NCI-H1105 treated with DMSO at 0.1 percent for 48 hours (cell line): ENCODE results near the gene MEGF8.
A peak's percentile ranks its signal among the peaks of the same experiment; 100 is the strongest.

Source experiments
- DNase-seq: peaks from one replicate; lab custom pipeline; 2025; lab: John Stamatoyannopoulos, UW

MEGF8 gene, protein sequence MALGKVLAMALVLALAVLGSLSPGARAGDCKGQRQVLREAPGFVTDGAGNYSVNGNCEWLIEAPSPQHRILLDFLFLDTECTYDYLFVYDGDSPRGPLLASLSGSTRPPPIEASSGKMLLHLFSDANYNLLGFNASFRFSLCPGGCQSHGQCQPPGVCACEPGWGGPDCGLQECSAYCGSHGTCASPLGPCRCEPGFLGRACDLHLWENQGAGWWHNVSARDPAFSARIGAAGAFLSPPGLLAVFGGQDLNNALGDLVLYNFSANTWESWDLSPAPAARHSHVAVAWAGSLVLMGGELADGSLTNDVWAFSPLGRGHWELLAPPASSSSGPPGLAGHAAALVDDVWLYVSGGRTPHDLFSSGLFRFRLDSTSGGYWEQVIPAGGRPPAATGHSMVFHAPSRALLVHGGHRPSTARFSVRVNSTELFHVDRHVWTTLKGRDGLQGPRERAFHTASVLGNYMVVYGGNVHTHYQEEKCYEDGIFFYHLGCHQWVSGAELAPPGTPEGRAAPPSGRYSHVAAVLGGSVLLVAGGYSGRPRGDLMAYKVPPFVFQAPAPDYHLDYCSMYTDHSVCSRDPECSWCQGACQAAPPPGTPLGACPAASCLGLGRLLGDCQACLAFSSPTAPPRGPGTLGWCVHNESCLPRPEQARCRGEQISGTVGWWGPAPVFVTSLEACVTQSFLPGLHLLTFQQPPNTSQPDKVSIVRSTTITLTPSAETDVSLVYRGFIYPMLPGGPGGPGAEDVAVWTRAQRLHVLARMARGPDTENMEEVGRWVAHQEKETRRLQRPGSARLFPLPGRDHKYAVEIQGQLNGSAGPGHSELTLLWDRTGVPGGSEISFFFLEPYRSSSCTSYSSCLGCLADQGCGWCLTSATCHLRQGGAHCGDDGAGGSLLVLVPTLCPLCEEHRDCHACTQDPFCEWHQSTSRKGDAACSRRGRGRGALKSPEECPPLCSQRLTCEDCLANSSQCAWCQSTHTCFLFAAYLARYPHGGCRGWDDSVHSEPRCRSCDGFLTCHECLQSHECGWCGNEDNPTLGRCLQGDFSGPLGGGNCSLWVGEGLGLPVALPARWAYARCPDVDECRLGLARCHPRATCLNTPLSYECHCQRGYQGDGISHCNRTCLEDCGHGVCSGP (N-terminal part only)

DNA sequence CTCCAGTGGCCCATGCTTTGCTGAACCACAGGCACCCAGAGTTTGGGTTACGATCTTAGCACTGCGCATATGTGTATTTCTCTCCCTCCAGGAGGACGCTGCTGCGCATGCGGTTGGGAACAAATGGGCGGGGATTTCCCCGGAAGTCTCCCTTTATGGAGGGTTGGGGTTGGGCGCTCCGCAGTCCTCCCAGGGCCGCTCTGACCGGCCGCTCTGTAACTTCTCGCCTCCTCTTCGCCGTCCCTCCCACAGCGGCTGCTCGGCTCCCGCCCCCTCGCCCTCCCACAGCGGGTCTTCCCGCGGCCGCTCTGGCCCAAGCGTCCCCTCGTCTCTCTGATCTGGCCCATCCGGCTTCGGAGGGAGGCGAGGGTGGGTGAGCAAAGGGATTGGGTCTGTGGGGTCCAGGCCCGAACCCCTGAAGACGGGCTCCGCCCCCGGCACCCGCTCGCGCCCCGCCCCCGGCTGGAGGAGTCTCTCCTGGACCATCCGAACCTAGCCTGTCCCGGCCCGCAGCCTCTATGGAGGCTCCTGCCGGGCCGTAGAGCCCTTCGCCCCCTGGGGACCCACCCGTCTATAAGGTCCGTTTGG, at the start of gene MEGF8:
TSS of gene MEGF8 (plus strand) at position 328 of the 588 bp plus-strand sequence. CDS start 609 bp downstream, outside the sequence.
- peak; percentile 99 for DNase-seq

DNA sequence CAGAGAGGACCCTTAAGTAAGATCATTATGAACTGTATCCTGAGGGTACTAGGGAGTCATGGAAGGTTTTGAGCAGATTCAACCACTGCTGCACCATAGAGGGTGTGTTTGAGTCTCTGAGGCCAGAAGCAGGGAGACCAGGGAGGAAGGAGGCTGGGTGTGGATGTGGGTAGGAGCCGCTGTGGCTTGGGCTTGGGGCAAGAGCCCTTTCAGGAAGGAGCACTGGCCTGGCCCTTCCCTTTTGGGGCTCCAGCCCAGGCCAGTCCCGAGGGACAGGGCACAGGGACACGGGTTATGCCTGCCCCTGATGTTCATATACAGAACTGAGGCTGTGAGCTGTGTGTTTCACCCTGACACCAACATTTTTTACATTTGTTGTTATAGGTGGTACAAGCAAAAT, 49.2 kb upstream of the MEGF8 start:
- no peak for DNase-seq

DNA sequence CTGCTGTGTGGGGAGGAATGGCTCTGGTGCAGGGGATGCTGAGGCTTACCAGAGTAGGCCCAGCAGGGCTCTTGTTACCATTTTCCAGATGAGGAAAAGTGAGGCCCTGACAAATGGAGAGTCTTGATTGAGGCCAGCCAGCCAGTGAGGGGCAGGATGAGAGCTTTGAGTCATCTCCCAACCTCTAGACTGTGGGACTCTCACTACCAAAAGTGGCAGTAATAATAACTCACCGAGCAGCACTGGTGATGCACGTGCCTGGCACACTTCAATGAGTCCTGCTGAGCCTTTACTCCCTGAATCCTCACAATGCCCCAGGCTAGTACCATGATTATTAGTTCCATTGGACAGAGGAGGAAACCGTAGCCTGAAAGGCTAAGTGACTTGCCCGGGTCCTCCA, 48.6 kb upstream of the MEGF8 start:
- no peak for DNase-seq

DNA sequence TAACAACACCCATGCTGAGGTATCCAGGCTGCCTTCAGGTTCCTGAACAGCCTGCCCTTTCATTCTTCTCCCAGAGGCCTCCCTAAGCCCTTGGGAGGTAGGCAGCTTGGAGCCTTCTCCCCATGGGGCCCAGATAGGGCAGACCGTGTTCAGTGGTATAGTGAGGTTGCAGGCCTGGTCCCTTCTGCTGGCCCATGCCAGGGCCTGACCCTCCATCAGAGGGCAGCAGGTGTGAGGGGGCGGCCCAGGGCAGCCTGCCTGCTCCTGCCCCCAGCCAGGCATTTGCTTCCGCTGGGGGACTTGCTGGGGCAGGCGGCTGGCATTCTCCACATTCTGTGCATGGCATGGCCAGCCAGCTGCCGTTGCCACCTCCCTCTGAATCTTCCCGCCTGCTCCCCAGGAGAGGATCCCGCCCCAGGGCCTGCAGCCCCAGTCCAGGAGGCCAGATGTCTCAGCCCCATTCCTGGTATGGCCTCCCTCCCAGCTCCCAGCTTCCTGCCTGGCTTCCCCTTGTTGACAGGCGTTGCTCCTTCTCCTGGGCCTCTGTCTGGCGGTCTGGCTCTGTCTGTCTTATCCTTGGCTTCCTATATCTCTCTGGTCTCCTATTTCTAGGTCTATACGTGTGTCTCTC, 47.5 kb upstream of the MEGF8 start:
- no peak for DNase-seq

DNA sequence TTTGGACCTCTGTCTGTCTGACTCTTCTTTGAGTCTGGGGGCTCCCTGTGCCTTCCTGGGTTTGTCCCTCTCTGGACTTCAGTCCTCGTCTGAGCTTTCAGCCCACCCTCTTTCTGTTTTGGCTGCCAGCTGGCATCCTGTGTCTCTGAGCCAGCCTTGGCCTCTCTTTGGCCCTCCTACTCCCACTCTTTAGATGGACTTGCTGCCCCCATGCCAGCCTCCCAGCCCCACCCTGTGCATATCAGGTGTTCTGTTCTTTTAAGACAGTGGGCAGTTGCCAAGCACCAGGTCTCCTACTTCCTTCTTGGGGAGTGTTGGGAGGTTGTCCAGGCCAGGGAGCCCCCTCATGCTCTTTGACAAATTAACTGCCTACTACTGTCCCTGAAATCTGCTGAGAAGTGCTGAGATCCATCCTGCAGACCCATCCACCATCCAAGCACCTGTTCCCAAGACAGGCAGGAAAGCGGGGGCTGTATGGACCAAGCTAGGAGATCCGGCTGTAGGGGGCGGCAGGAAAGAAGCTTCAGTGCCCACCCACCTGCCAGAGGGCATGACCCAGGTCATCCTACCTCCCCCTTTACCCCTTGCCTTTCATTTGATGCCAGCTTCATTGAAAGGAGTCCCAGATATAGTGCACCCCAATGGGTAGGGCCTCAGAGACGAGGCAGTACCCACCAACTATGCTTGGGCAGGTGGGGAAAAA, 46.8 kb upstream of the MEGF8 start:
- DNase-seq, result no peak

DNA sequence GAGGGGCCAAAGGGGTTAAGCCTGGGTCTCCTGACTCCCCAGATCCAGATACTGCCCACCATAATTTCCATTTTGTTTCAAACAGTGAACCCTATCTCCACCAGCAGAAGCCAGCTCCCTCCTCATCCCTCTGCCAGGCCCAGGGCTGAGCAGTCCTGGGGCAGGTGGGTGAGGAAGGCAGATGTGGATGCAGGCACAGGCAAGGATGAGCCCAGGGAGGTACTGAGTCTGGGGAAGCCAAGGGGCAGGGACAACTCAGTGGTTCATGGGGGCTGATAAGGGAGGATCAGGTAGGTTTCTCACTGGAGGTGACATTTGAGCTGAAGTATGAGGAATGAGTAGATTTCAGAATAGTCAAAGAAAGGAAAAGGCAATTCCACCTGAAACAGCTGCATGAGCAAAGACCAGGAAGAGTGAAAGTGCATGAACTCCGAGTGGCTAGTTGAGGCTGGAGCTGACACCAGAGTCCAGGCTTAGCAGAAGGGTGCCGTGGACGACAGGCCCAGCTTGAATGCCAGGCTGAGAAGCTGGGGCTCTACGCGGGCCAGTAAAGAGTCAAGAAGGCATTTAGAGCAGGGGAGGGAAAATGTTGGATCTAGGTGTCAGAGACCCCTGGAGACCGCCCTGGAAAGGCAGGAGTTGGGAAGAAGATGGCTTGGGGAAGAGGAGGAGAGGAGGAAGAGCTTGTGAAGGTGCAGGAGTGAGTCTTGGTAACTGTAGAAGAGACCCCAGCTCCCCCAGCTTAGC, 46.1 kb upstream of the MEGF8 start:
- DNase-seq, result no peak

DNA sequence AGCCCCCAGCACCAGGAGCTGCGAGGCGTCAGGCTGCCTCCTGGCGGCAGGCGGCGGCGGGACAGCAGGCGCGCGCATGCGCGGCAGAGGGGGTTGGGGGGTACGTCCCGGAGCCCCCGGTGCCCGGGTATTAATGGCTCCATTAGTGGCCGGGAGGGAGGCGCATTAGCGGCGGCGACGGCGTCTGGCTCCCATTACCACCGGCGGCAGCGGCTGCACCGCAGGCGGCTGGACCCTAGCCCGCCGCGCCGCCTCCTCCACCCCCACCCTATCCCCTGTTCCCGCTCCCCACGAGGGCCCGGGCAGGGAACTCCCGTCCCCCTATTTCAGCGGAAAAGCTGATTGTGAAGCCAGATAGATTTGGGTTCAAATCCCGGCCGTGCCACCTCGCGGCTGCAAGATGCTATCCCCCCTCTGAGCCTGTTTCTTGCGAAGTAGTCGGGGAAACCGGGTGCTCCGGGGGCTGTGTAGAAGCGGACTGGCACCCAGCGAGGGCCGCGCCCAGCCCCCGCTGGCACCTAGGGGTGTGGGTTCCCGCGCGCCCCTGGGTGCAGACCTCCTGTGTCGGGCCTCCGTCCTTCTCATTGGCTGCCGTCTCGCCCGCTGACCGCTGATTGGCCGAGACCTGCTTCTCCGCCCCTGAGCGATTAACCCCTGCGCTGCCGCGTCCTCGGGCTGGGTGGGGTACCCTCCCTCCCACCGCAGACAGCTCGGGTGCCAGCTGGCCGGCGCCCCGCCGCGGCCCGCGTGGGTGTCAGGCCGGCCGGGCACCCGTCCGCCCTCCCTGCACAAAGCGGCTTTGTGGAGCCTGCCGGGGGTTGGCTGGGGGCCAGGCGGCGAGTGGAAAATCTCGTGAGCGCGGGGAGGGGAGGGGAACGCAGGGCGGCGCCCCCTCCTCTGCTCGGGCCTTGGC, 45.3 kb upstream of the MEGF8 start:
- peak; percentile 94 for DNase-seq

DNA sequence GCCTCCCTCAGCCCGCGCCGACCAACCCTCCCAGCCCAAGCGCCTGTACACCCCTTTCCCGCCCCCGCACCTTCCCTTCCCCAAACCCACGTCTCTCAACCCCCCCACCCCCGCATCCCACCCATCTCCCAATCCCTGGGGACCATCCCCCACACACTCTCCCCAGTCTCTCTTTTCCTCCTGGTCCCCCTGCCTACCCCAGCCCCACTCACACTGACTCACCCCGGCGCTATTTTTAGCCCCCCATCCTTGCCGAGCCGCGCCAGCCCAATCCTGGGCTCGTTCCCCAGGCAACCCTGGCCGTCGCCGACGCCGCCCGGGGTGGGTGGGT, 44.7 kb upstream of the MEGF8 start:
- no peak for DNase-seq

DNA sequence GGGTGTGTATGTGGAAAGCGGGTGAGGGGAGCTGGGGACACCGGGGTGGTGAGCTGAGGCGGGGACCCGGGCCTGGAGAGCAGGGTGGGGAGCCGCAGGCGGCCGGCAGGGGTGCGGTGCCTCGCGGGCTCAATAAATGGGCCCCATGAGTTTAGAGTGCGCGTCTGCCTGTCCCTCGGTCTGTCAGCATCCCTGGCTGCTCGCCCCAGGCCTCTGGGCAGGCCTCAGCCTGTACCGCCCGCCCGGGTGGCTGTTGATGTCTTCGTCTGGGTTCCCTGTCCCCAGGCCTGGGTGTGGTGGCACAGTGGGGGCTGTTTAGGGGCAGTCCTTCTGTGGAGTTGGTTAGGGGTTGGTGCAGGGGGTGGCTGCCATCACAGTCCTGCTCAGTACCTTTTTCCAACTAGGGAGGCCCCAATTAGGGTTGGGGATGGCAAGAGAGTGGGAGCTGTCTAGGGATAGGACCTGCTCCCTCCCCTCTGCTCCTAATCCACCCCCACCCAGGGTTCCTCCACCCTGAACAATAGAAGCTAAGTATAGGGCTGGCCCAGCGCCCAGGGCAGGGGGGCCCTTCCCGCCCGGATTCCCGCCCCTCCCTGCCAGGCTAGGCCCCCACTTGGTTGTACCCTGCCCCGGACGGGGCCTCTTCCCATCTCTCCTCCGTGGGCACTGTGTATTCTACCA, 44.1 kb upstream of the MEGF8 start:
- DNase-seq, result peak; percentile 66

DNA sequence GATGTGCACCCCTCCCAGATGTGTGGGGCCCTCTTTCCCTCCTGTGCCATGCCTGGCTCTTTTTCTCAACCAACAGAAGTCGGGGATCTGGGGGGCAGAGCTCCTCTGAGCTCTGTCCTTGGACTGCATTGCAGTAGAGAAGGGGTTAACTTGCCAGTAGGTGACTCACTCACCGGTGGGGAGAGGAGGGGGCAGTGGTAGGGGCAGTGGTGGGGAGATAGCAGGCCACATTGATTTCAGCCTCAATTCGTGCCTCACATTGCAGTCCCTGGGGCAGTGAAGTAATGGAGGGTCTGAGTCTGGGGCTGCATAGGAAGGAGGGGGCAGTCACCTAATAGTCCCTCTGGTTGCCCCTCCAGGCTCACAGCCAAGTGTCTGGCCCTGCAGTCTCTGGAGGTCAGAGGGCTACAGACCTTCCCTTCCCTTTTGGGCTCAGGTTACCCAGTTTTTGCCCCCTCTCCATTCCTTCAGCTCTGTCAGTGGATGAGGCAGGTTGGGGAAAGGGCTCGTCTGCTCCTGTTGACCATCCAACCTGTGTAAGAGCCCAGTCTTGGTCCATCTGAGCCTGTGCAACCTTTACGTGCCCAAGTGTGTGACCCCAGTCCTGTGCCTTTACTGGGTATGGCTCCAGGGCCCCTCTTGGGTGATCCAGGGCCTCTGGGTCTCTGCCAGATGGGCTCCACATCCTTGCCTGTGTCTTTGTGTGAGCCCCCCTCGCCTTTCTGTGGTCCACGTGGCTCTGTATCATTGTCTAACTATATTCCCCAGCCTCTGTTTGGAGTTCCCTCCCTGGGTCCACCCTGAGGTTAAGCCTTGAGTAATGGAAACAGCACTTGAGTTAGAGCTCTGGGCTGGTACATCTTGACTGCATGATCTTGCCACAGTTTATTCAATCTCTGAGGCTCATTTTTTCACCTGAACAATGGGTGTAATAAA, 43.3 kb upstream of the MEGF8 start:
- DNase-seq, result no peak

DNA sequence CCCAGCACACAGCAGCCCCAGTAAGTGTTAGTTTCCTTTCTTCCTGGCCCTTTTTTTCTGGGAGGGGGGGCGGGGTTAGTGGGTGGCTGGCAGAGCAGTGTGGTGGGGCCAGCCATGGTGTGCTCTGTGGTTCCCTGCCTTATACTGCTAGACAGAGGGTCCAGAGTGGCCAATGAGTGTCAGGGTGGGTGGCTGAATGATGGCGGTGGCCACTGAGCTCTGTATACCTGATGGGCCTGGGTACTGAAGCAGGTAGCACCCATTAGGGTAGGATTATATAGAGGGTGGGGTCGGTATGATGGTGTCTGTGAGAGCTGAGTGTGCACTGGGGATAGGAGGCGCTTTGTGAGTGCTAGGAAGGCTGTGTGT, 42.6 kb upstream of the MEGF8 start:
- no peak for DNase-seq

DNA sequence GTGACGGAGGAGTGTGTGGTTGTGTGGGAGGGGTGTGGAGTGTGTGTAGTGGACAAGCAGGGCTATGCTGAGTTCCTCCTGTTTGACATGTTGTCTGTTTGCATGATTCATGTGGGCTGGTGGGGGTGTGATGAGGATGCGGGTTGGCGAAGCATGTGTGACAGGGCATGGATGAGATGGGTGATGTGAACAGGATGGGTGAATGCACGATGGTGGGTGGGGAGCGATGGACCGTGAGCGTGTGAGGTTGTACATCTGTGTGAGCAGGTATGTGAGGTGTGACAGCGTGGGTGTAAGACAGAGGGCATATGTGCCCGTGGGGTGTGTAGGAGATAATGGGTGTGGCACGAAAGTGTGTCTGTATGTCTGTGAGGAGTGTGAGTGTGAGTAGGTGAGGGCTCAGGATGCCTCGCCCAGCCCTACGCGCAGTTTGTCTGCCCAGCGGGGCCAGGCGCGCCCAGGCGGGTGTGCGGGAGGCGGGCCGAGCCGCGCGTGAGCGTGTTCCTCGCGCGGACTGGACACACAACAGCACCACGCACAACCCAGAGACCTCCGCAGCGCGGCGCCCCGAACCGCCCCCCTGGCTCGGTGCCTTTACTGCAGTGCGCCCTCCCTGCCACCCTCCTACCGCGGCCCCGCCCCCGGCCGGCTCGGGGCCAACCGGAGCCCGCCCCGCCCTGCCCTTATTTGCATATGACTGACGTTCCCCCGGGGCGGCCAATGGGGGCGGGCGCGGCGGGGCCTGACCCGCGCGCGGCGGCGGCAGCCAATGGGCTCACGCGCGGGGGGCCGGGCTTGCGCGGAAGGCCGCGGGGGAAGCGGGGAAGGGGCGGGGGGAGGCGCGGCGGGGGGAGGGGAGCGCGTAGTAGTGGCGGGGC, 42.0 kb upstream of the MEGF8 start:
- DNase-seq, result peak; percentile 88

DNA sequence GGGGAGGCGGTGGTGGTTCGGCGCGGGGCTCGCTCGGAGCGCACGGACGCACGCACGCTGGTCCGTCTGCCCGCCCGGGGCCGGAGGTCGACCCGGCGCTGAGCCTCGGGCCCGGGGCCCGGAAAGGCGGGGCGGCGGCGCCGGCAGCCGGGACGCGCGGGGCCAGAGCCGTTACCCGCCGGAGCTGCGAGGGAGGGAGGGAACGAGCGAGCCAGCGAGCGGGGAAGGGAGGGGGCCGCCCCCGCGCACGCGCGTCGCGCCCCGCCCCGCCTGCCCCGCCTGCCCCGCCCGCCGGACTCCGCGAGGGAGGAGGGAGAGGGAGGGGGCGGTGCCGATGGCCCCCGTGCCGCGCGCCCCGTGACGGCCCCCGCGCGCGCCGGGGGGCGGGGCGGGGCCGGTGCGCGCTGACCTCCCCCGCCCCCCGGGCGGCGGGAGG, 41.4 kb upstream of the MEGF8 start:
- DNase-seq, result peak; percentile 59

DNA sequence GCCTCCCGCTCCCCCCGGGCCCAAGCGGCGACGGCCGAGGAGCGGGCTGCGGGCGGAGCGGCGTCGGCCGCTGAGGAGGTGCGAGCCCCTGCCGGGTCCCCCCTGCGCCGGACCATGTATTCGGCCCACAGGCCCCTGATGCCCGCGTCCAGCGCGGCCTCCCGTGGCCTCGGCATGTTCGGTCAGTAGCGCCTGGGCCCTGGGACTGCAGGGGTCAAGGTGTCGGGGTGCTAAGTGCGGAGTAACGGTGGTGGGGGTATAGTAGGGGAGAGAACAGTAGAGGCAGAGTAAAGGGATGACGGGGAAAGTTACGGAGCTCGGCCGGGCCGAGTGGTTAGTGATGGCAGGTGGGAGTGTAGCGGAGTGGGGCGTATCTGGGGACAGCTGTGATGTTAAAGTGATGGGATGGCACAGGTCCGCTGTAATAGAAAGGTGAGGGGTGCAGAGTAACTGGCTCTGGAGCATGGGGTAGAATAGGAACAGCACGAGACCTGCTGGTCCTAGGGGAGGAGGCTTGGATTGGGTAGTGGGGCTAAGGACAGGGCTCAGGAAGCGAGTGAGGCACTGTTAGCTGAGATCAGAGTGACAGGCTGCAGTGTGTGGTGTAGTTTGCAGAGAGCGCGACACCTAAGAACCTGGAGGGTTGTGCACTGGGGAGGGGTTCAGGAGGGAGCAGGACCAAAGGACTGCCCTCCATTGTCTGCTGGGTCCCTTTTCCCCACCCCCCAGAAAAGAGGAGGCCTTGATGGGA, 40.7 kb upstream of the MEGF8 start:
- DNase-seq, result no peak

DNA sequence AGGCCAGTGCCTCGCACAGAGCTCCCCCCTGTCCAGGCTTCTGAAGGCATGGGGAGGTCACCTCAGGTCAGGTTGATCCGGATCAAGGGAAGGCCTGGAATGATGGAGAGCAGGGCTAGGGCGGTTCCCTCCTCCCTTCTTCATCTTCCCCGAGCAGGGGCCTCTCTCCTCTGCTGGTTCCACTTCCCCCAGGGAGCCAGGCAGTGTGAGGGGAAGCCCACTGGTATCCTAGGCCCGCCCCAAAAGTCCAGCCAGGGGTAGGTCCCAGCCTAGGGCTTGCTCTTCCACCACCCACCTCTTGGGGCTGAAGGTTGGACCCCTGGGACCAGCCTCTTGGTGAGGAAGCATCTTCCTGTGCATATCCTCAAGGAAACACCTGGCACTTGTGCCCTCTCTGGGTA, 39.9 kb upstream of the MEGF8 start:
- no peak for DNase-seq

DNA sequence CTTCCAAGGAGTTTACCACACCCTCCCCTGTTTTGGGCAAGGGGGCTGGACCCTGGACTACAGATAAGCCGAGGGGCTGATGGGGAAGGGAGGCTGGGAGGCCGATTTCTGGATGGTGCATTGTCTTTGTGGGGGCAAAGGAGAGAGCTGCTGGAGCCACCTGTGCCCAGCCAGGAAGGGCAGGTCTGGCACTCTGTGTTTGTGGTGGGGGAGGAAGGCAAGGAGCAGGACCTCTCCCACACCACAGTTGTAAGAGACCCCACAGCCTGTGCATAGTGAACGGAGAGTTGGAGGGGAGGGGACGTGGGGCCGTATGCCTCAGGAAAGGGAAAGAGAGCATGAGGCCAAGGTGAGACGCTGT, 39.5 kb upstream of the MEGF8 start:
- no peak for DNase-seq
